Mucosa of descending colon (tissue), 3 donors: ENCODE data around the gene GZMM. TPM values are rescaled to one million over a fixed set of nuclear protein-coding genes. Genes with fewer than 3 reads are reported as not detected.

ENCODE experiments used
- ATAC-seq: fragments of 200-7000 bp; cut with Tn5 transposase; one replicate; pipeline ENCODE4 v1.9.1; 2020; ENCODE audit warnings: mild to moderate bottlenecking, moderate library complexity
- DNase-seq, 3 donors: peaks; one replicate each; pipeline ENCODE4 v3.0.0-alpha.2; 2020
- H3K36me3 ChIP-seq: fragments of 200-600 bp; one replicate; pipeline ENCODE4 v1.8.0; 2021; ENCODE audit warnings: low read depth, mild to moderate bottlenecking
- H3K4me1 ChIP-seq: fragments of 200-600 bp; one replicate; pipeline ENCODE4 v1.8.0; 2021; ENCODE audit warnings: low read depth, mild to moderate bottlenecking
- H3K4me3 ChIP-seq: fragments of 200-600 bp; one replicate; pipeline ENCODE4 v1.8.0; 2021; ENCODE audit warnings: mild to moderate bottlenecking
- H3K9me3 ChIP-seq: fragments of 200-600 bp; one replicate; pipeline ENCODE4 v1.8.0; 2021; ENCODE audit warnings: mild to moderate bottlenecking
- intact Hi-C, 2 donors: fragments of 100-400 bp; cut with DNase I in 1 of 2; cut with micrococcal nuclease in 1 of 2; formaldehyde crosslinking; loops; one replicate each; pipeline versions ENCODE4 v1.11.0 to v1.11.1; 2022; cut with DNase I, micrococcal nuclease
- total RNA-seq, 3 donors: library from RNA; stranded (reverse); fragmentation: NEBNext Ultra II Directional in 2 of 3; extraction: Animal tissue kit (Norgen Biotek cat#: 25700) in 2 of 3; gene quantifications; one replicate each; pipeline versions ENCODE4 v1.2.1 to v1.2.4, GENCODE V29; 2021 to 2023
- TF ChIP-seq, protein P1 (sequence below): fragments of 200-600 bp; IDR thresholded peaks from one replicate; pipeline ENCODE4 v1.8.0; 2022; ENCODE audit warnings: antibody characterized with exemption, mild to moderate bottlenecking
- donor health status: DM: no; HTN: no; CAD: no; lungs with moderate emphysema.
- donor health status: DM: no; HTN: no; CAD: no.
- donor health status: DM: no; HTN: yes; CAD: no.

GZMM gene
- total RNA-seq, 3 donors from 2014 or later, result 0.76 to 1.4 (median 1.4) TPM

GRCh38 chr19:517721-518597, 25.9 kb upstream of the GZMM start:
- TF ChIP-seq, protein P1, sequence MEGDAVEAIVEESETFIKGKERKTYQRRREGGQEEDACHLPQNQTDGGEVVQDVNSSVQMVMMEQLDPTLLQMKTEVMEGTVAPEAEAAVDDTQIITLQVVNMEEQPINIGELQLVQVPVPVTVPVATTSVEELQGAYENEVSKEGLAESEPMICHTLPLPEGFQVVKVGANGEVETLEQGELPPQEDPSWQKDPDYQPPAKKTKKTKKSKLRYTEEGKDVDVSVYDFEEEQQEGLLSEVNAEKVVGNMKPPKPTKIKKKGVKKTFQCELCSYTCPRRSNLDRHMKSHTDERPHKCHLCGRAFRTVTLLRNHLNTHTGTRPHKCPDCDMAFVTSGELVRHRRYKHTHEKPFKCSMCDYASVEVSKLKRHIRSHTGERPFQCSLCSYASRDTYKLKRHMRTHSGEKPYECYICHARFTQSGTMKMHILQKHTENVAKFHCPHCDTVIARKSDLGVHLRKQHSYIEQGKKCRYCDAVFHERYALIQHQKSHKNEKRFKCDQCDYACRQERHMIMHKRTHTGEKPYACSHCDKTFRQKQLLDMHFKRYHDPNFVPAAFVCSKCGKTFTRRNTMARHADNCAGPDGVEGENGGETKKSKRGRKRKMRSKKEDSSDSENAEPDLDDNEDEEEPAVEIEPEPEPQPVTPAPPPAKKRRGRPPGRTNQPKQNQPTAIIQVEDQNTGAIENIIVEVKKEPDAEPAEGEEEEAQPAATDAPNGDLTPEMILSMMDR, result no peak
- ATAC-seq (peak; percentile 23), DNase-seq (no peak)
- no peaks in the 10 kb centered on the region for H3K36me3 ChIP-seq
- H3K9me3 ChIP-seq, result no peaks in the 10 kb centered on the region
- H3K4me3 ChIP-seq, result no peak overlapping the region
- intact Hi-C loops, result no loop called here
- H3K4me1 ChIP-seq, result no peaks in the 10 kb centered on the region

DNA sequence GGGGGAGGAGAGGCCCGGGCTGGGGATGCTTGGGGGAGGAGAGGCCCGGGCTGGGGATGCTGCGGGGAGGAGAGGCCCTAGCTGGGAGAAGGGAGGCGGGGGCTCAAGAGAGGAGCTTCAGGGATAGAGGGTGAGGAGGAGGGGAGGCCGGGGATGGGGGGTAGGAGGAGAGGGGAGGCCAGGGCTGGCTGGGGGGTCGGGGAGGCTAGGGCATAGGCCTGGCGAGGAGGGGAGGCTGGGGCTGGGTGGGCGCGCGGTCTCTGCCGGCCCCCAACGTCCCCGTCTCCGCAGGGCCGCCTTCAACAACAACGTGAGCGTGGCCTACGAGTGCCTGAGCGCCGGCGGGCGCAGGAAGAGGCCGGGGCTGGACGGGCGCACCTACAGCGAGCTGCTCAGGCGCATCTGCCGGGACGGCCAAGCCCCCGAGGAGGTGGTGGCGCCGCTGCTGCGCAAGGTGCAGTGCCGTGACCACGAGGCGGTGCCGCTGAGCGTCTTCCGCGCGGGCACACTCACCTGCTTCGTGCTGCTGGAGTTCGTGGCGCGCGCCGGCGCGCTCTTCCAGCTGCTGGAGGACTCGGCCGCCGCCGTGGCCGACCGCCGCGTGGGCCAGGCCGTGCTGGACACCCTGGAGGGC, 25.1 kb upstream of the GZMM start:
- no peaks in the 10 kb centered on the region for H3K9me3 ChIP-seq
- no peaks in the 10 kb centered on the region for H3K4me1 ChIP-seq
- DNase-seq (peak in 2 of 3 donors; percentile 59 to 67), ATAC-seq (peak; percentile 85)
- intact Hi-C loops, result no loop called here
- H3K36me3 ChIP-seq, result no peaks in the 10 kb centered on the region
- H3K4me3 ChIP-seq, result no peak overlapping the region
- TF ChIP-seq, protein P1, result no peak

DNA sequence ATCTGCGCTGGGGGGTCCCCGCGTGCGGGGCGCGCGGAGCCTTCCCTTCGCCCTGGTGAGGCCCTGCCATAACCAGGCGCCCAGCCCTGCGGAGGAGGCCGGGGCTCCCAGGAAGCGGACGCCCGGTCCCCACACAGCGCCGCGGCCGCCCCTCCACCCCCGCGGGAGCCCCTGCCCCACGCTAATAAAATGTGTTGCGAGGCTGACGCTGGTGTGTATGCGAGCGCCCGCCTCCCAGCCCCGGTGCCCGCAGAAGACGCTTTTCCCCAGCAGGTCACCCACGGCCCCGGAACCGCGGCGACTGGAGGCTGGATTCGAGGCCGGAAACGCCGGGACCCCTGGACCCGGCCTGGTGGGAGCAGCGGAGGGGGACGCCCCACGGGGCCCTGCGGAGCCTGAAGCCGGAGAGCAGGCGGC, 24.4 kb upstream of the GZMM start:
- Histone ChIP-seq H3K36me3 (no peaks in the 10 kb centered on the region), H3K4me3 (no peak overlapping the region), H3K9me3 (no peaks in the 10 kb centered on the region), H3K4me1 (no peaks in the 10 kb centered on the region)
- intact Hi-C loops, result no loop called here
- TF ChIP-seq, protein P1, result no peak
- DNase-seq, result no peak
- ATAC-seq, result no peak

DNA sequence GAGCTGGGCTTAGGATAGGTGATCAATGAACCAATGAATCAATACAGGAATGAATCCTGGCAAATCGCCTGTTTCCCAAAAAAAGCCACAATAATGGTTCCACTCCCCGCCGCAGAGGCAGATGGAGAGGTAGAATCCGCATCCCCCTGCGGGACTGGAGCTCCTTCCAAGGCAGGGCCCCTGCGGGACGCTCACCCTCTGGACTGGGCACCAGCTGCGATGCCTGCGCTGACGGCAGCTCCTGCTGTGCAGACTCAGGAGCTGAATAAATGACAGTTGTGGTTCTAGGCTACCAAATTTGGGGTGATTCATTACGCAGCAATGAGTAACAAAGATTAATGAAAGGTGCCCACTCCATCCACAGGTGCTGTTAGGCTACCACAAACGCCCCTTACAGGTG, 21.1 kb upstream of the GZMM start:
- intact Hi-C loops, result no loop called here
- Histone ChIP-seq H3K9me3 (no peaks in the 10 kb centered on the region), H3K36me3 (no peaks in the 10 kb centered on the region), H3K4me1 (no peaks in the 10 kb centered on the region), H3K4me3 (no peak overlapping the region)
- ATAC-seq (no peak), DNase-seq (no peak)
- TF ChIP-seq, protein P1, result no peak

DNA sequence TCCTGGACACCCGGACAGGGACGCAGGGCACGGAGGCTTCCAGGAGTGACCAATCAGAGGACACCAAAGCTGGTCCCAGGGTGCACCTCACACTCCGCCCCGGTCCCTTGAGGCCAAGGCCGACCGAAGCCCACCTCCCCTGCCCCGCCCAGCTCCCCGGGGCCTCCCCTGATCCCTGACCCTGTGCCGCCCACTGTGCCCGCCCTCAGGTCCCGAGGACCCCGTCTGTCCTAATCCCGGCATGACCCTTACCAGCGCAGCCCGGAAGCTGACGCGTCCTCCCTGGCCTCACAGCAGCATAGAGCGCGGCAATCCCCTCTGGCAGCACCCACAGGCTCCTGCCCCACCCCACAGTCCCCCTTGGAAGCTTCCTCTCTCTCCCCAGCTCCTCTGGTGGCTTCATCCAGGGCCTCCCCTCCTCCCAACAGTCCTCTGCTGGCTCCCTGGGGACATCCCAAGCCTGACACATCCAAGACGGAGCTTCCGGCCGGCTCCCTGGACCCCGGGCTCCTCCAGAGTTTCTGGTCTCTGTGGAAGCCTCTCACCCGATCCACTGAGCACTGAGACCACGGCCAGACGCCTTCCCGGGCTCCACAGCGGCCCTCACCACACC, 19.7 kb upstream of the GZMM start:
- ATAC-seq (no peak), DNase-seq (peak in 1 of 3 donors; percentile 55)
- Histone ChIP-seq H3K4me1 (no peaks in the 10 kb centered on the region), H3K9me3 (no peaks in the 10 kb centered on the region), H3K4me3 (no peak overlapping the region), H3K36me3 (no peaks in the 10 kb centered on the region)
- intact Hi-C loops, result no loop called here
- TF ChIP-seq, protein P1, result no peak
